GM12872 (cell line): ENCODE data around the gene DHX30.

Source experiments
- TF ChIP-seq, protein P1 (sequence below): IDR thresholded peaks from 3 replicates; pipeline ENCODE4 v1.5.1; 2011; ENCODE audit warnings: low read depth, mild to moderate bottlenecking, low read length, moderate library complexity; ENCODE audit not compliant: insufficient read depth

The DHX30 gene

GRCh38 chr3:47772788-47773187 is 30.1 kb upstream of the DHX30 start:
- TF ChIP-seq, protein P1, sequence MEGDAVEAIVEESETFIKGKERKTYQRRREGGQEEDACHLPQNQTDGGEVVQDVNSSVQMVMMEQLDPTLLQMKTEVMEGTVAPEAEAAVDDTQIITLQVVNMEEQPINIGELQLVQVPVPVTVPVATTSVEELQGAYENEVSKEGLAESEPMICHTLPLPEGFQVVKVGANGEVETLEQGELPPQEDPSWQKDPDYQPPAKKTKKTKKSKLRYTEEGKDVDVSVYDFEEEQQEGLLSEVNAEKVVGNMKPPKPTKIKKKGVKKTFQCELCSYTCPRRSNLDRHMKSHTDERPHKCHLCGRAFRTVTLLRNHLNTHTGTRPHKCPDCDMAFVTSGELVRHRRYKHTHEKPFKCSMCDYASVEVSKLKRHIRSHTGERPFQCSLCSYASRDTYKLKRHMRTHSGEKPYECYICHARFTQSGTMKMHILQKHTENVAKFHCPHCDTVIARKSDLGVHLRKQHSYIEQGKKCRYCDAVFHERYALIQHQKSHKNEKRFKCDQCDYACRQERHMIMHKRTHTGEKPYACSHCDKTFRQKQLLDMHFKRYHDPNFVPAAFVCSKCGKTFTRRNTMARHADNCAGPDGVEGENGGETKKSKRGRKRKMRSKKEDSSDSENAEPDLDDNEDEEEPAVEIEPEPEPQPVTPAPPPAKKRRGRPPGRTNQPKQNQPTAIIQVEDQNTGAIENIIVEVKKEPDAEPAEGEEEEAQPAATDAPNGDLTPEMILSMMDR: no peak

GRCh38 chr3:47778746-47779145 is 24.2 kb upstream of the DHX30 start:
- TF ChIP-seq, protein P1: no peak

GRCh38 chr3:47780741-47781684 is 21.9 kb upstream of the DHX30 start:
- TF ChIP-seq, protein P1: no peak

- TF ChIP-seq, protein P1: 0 out of 3 replicates have a peak, but pooled peaks have one; percentile 9
Observed at GRCh38 chr3:47781685-47782445, 21.1 kb upstream of the DHX30 start, which contains the start of gene SMARCC1. TSS of gene SMARCC1 (minus strand) at chr3:47781893. CDS start at chr3:47781797, 96 bp downstream.

DNA sequence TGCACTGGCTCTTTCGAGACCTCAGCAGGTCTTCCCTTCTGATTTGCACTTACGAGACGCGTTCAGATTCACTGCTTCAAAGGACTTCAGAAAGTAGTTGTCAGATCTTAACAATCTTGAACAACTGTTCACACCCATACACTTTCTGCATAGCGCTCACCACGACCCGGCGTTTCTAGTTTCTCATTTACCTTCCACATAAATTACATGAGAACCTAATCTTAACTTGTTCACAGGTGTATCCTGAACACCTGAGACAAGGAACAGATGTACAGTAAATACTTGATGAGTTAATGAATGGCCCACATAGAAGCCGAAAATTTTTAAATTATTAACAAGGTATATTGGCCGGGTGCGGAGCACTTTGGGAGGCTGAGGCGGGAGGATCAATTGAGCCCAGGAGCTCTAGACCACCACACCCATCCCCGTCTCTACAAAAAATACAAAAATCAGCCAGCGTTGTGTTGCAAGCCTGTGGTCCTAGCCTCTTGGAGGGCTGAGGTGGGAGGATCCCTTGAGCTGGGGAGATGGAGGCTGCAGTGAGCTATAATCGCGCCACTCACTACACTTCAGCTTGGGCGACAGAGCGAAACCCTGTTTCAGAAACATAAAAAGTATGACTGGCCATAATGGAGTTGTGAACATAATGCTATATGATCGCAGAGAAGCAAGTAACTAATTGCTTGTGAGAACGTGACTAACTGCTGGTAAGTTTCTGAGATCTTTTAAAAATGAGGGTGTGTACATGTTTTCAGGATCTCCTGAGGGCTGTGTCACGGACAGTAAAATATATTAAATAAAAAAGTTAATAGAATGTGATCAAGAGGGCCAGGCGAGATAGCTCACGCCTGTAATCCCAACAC is 20.3 kb upstream of the DHX30 start:
- TF ChIP-seq, protein P1: no peak

- TF ChIP-seq, protein P1: no peak
Observed at GRCh38 chr3:47783673-47784072, 19.3 kb upstream of the DHX30 start.
